K562 (cell line): ENCODE data around the gene THAP11. TPM values are rescaled to one million over a fixed set of nuclear protein-coding genes. Genes with fewer than 3 reads are reported as not detected.

ENCODE experiments used
- ATAC-seq: fragments of 200-7000 bp; cut with Tn5 transposase; 3 replicates; pipeline ENCODE4 v1.9.1; 2020; ENCODE audit warnings: moderate library complexity
- BruUV-seq: library from RNA; stranded (reverse); fragments of 400-500 nt; replicated peaks from 2 replicates; lab custom pipeline; 2021; lab: Mats Ljungman, UMichigan
- CTCF ChIA-PET: fragments of 300-600 bp; formaldehyde crosslinking; extraction: SDS; loops from one replicate; lab custom pipeline; 2021; ENCODE audit warnings: low intra/inter-chr PET ratio; lab: Yijun Ruan, JAX
- POLR2A ChIA-PET: fragments of 300-600, 350-650 bp; sonication (Branson Sonifier 250); formaldehyde crosslinking; extraction: SDS; loops from one replicate; lab custom pipeline; 2021; ENCODE audit warnings: antibody characterized with exemption, inconsistent platforms; lab: Yijun Ruan, JAX
- DNase-seq, 4 experiments: peaks; one replicate each; pipeline versions ENCODE4 v3.0.0 to v3.0.0-alpha.2; 2011 to 2018; ENCODE audit warnings: low spot score in 3 of 4, mixed read lengths in 3 of 4; ENCODE audit errors: extremely low read depth in 1 of 4
- FAIRE-seq: peaks from 2 replicates; lab custom pipeline; 2011; peaks lifted over from hg19 to GRCh38; lab: Jason Lieb, UNC
- H2AFZ ChIP-seq: 2 replicates; pipeline ENCODE4 v1.6.0; 2011; ENCODE audit warnings: low read depth, low read length, control low read depth, inconsistent platforms
- H3K27ac ChIP-seq: fragments of 200-600 bp; 3 replicates; pipeline ENCODE4 v1.8.0; 2011; ENCODE audit warnings: low read depth, mild to moderate bottlenecking, control low read depth, inconsistent platforms, low read length, moderate library complexity, mixed read lengths; ENCODE audit errors: extremely low read depth
- H3K27me3 ChIP-seq, 2 experiments: fragments of 300-600 bp in 1 of 2; 2 replicates in 1 of 2; 3 replicates in 1 of 2; pipeline versions ENCODE4 v1.6.0 to v1.8.0; 2011; ENCODE audit warnings: inconsistent platforms in 2 of 2, low read length in 2 of 2, mild to moderate bottlenecking in 1 of 2, mixed read lengths in 1 of 2, moderate library complexity in 1 of 2; ENCODE audit not compliant: control insufficient read depth in 2 of 2, insufficient read depth in 2 of 2
- H3K36me3 ChIP-seq: fragments of 300-600 bp; 3 replicates; pipeline ENCODE4 v1.8.0; 2011; ENCODE audit warnings: mild to moderate bottlenecking, low read length, inconsistent platforms; ENCODE audit not compliant: control insufficient read depth, insufficient read depth
- H3K4me1 ChIP-seq, 2 experiments: fragments of 200-600 bp in 1 of 2; replicated peaks in 1 of 2; 2 replicates in 1 of 2; 3 replicates in 1 of 2; pipeline versions ENCODE4 v1.5.1 to v1.8.0; 2011; ENCODE audit warnings: inconsistent platforms in 2 of 2, low read length in 2 of 2, mild to moderate bottlenecking in 1 of 2, mixed read lengths in 1 of 2, moderate library complexity in 1 of 2; ENCODE audit not compliant: control insufficient read depth in 2 of 2, insufficient read depth in 2 of 2
- H3K4me2 ChIP-seq: 2 replicates; pipeline ENCODE4 v1.6.1; 2011; ENCODE audit warnings: low read length, control low read depth, inconsistent platforms, mixed read lengths; ENCODE audit not compliant: insufficient read depth
- H3K4me3 ChIP-seq: fragments of 200-600 bp; sonication (generic), shearing (Covaris generic); 2 replicates; pipeline ENCODE4 v1.5.1; 2016; ENCODE audit warnings: control low read depth, inconsistent platforms
- H3K79me2 ChIP-seq: fragments of 200-600 bp; 3 replicates; pipeline ENCODE4 v1.8.0; 2011; ENCODE audit warnings: low read length, inconsistent platforms; ENCODE audit not compliant: control insufficient read depth, insufficient read depth
- H3K9ac ChIP-seq, 2 experiments: 2 replicates each; pipeline versions ENCODE4 v1.6.0 to v1.6.1; 2011; ENCODE audit warnings: low read depth in 2 of 2, low read length in 2 of 2, control low read depth in 1 of 2, inconsistent platforms in 1 of 2, mild to moderate bottlenecking in 1 of 2, mixed read lengths in 1 of 2; ENCODE audit not compliant: insufficient read depth in 1 of 2
- H3K9me1 ChIP-seq: one replicate; pipeline ENCODE4 v1.6.0; 2011; ENCODE audit warnings: inconsistent platforms, mild to moderate bottlenecking, low read length, moderate library complexity; ENCODE audit not compliant: control insufficient read depth, insufficient read depth
- H3K9me3 ChIP-seq: replicated peaks from 2 replicates; pipeline ENCODE4 v1.5.1; 2011; ENCODE audit warnings: low read depth, low read length, inconsistent platforms; ENCODE audit not compliant: control insufficient read depth, insufficient read depth
- H4K20me1 ChIP-seq: replicated peaks from 2 replicates; pipeline ENCODE4 v1.6.1; 2011; ENCODE audit warnings: low read length, inconsistent platforms, mixed read lengths; ENCODE audit not compliant: control insufficient read depth, insufficient read depth
- EP300 ChIP-seq: IDR thresholded peaks from 2 replicates; pipeline ENCODE4 v1.6.1; 2012; ENCODE audit warnings: low read length, improper control_type of control experiment
- FOS ChIP-seq: IDR thresholded peaks from 3 replicates; pipeline ENCODE4 v1.6.1; 2011; ENCODE audit not compliant: insufficient read length; ENCODE audit errors: extremely low read depth
- MBD2 ChIP-seq: sonication (generic); IDR thresholded peaks from 2 replicates; pipeline ENCODE4 v1.6.1; 2016; ENCODE audit warnings: low read depth, borderline replicate concordance
- NCOA6 ChIP-seq: fragments of 450-650 bp; IDR thresholded peaks from 2 replicates; pipeline ENCODE4 v1.6.1; 2017; ENCODE audit warnings: mild to moderate bottlenecking
- XRCC3 ChIP-seq: fragments of 450-650 bp; IDR thresholded peaks from 2 replicates; pipeline ENCODE4 v1.6.1; 2017; ENCODE audit warnings: mild to moderate bottlenecking, moderate library complexity
- XRCC5 ChIP-seq: fragments of 200-400 bp; formaldehyde crosslinking; IDR thresholded peaks from 2 replicates; pipeline ENCODE4 v1.6.1; 2017; ENCODE audit warnings: low read depth, mild to moderate bottlenecking, low read length
- YY1 ChIP-seq, 3 experiments: IDR thresholded peaks; 2 replicates each; pipeline ENCODE4 v1.6.1; 2011; ENCODE audit warnings: low read length in 2 of 3, mild to moderate bottlenecking in 2 of 3, moderate library complexity in 2 of 3, borderline replicate concordance in 1 of 3, control low read depth in 1 of 3, low read depth in 1 of 3; ENCODE audit not compliant: insufficient read depth in 3 of 3, insufficient replicate concordance in 2 of 3, control insufficient read depth in 1 of 3, insufficient read length in 1 of 3; ENCODE audit errors: extremely low read depth in 1 of 3
- ZNF668 ChIP-seq: fragments of 250-450 bp; sonication (Bioruptor Pico); IDR thresholded peaks from 2 replicates; pipeline ENCODE4 v1.8.0; 2022; ENCODE audit warnings: mild to moderate bottlenecking, inconsistent platforms
- WGBS: fragments of 100-300 bp; shearing (Covaris generic); methylation state at CpG from one replicate; pipeline ENCODE4 v1.1.6; 2016; ENCODE audit warnings: low coverage, mixed read lengths; ENCODE audit not compliant: insufficient coverage; ENCODE audit errors: missing lambda C conversion rate; 5-methylcytosine and 5-hydroxymethylcytosine counted together
- in situ Hi-C: fragments of 300-500 bp; cut with MboI; formaldehyde crosslinking; loops from 4 replicates; pipeline ENCODE4 v1.15.0; 2018; ENCODE audit warnings: inconsistent platforms, mixed read lengths
- intact Hi-C: fragments of 100-400 bp; cut with micrococcal nuclease; formaldehyde crosslinking; loops from 2 replicates; pipeline ENCODE4 v1.14.2; 2022
- polyA plus RNA-seq, 8 experiments: library from polyadenylated mRNA; depleted of rRNA in 4 of 8; stranded (reverse) in 5 of 8; unstranded in 3 of 8; fragments of >200 nt; fragmentation: Nextera tagmentation in 2 of 8; fragmentation: Illumina TruSeq in 1 of 8; extraction: Ambion mirVana in 2 of 8; extraction: Trizol in 1 of 8; gene quantifications; 2 replicates each; pipeline versions ENCODE4 v1.2.1 to v1.2.3, GENCODE V29; 2011 to 2014; ENCODE audit warnings: inconsistent platforms in 1 of 8, missing spikeins in 1 of 8
- total RNA-seq, 7 experiments: library from RNA; depleted of rRNA in 6 of 7; stranded (reverse); fragments of >200 nt in 6 of 7; fragmentation: Illumina TruSeq in 2 of 7; extraction: Trizol in 2 of 7; gene quantifications; 2 replicates each; pipeline versions ENCODE4 v1.2.1 to v1.2.3, GENCODE V29; 2011 to 2021; ENCODE audit warnings: low replicate concordance in 1 of 7
- TF ChIP-seq, protein P1 (sequence below): fragments of 450-650 bp; IDR thresholded peaks from 2 replicates; pipeline ENCODE4 v1.6.1; 2018; ENCODE audit warnings: mild to moderate bottlenecking, low read depth; ENCODE audit not compliant: partially characterized antibody
- TF ChIP-seq, protein P2 (sequence below), 2 experiments: fragments of 450-650 bp in 1 of 2; sonication (generic) in 1 of 2; formaldehyde crosslinking in 1 of 2; IDR thresholded peaks in 1 of 2; conservative IDR thresholded peaks in 1 of 2; 2 replicates each; pipeline versions ENCODE4 v1.6.1 to v1.8.1; 2016 to 2023; ENCODE audit warnings: mild to moderate bottlenecking in 2 of 2, moderate library complexity in 2 of 2, inconsistent platforms in 1 of 2, missing genetic modification reagents in 1 of 2
- TF ChIP-seq, protein P3 (sequence below): sonication (generic); formaldehyde crosslinking; IDR thresholded peaks from 2 replicates; pipeline ENCODE4 v1.8.0; 2022; ENCODE audit warnings: mild to moderate bottlenecking, low read depth, missing genetic modification reagents
- TF ChIP-seq, protein P4 (sequence below), 3 experiments: fragments of 200-800 bp in 1 of 3; fragments of 250-450 bp in 1 of 3; fragments of 450-650 bp in 1 of 3; sonication (Bioruptor Pico) in 1 of 3; sonication (Bioruptor generic) in 1 of 3; formaldehyde crosslinking in 1 of 3; IDR thresholded peaks; 2 replicates each; pipeline versions ENCODE4 v1.6.1 to v1.8.0; 2016 to 2022; ENCODE audit warnings: mild to moderate bottlenecking in 2 of 3, missing genetic modification characterization in 2 of 3, missing compliant biosample characterization in 1 of 3, moderate library complexity in 1 of 3

THAP11 gene
- total and polyA plus RNA-seq, 9 of the 15 experiments (the other 6 are each of a cell fraction or from before 2014, with no cell fraction given) = 2.4 to 31.6 (median 21.4) TPM

DNA sequence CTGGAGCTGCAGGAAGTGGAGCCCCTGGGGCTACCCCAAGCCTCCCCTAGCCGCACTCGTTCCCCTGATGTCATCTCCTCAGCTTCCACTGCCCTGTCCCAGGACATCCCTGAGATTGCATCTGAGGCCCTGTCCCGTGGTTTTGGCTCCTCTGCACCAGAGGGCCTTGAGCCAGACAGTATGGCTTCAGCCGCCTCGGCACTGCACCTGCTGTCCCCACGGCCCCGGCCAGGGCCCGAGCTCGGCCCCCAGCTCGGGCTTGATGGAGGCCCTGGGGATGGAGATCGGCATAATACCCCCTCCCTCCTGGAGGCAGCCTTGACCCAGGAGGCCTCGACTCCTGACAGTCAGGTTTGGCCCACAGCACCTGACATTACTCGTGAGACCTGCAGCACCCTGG is 38.5 kb downstream of the THAP11 start:
- Histone ChIP-seq H3K9ac (no peak overlapping the region), H3K9me3 (no peaks in the 10 kb centered on the region), H3K4me1 (peaks cover 6 to 32% of the 10 kb centered on the region in 2 experiments; a peak in 4 of 5 replicates), H3K36me3 (peaks cover 96% of the 10 kb centered on the region; the same call in 2 of the 3 replicates), H3K4me3 (no peak overlapping the region), H3K9me1 (no peaks in the 10 kb centered on the region), H4K20me1 (peaks cover 25% of the 10 kb centered on the region), H3K27ac (no peak overlapping the region), H3K4me2 (no peak overlapping the region), H2AFZ (no peak overlapping the region), H3K27me3 (no peaks in the 10 kb centered on the region), H3K79me2 (peaks cover 13% of the 10 kb centered on the region)
- no peak for DNase-seq
- ChIA-PET POLR2A (interaction anchor here (0.6 to 1.1 kb wide), 4 partner anchors 14 to 114 kb away, joined by 3 to 5 read pairs (median 3); no protein-coding TSS in a partner anchor), CTCF (no interaction called here)
- FAIRE-seq = no peak
- ATAC-seq = no peak
- intact Hi-C loops (loop anchor here (10.0 kb wide), 1 partner anchor 164 kb away; no protein-coding TSS in a partner anchor), in situ Hi-C loops (no loop called here)
- 89% methylated on average over 10 of the region's 13 CpGs for WGBS
- no TSS peak for BruUV-seq
- TF ChIP-seq YY1 (IDR thresholded peaks at IDR 0.05; ENCODE audit: borderline replicate concordance in 1 of 3, control insufficient read depth in 1 of 3, extremely low read depth in 1 of 3, insufficient read depth in 3 of 3, insufficient read length in 1 of 3, insufficient replicate concordance in 2 of 3, low read depth in 1 of 3, low read length in 2 of 3) (no peak), MBD2 (no peak), EP300 (no peak), XRCC5 (no peak), FOS (no peak), NCOA6 (no peak), ZNF668 (CRISPR knock-in tag) (no peak), XRCC3 (no peak)
- TF ChIP-seq, protein P1, sequence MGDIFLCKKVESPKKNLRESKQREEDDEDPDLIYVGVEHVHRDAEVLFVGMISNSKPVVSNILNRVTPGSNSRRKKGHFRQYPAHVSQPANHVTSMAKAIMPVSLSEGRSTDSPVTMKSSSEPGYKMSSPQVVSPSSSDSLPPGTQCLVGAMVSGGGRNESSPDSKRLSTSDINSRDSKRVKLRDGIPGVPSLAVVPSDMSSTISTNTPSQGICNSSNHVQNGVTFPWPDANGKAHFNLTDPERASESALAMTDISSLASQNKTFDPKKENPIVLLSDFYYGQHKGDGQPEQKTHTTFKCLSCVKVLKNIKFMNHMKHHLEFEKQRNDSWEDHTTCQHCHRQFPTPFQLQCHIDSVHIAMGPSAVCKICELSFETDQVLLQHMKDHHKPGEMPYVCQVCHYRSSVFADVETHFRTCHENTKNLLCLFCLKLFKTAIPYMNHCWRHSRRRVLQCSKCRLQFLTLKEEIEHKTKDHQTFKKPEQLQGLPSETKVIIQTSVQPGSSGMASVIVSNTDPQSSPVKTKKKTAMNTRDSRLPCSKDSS = no peak
- TF ChIP-seq, protein P2, sequence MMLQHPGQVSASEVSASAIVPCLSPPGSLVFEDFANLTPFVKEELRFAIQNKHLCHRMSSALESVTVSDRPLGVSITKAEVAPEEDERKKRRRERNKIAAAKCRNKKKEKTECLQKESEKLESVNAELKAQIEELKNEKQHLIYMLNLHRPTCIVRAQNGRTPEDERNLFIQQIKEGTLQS (IDR thresholded peaks at IDR 0.05) = no peak
- TF ChIP-seq, protein P2 (CRISPR knock-in tag; conservative IDR thresholded peaks at IDR 0.05) = no peak
- TF ChIP-seq, protein P3, sequence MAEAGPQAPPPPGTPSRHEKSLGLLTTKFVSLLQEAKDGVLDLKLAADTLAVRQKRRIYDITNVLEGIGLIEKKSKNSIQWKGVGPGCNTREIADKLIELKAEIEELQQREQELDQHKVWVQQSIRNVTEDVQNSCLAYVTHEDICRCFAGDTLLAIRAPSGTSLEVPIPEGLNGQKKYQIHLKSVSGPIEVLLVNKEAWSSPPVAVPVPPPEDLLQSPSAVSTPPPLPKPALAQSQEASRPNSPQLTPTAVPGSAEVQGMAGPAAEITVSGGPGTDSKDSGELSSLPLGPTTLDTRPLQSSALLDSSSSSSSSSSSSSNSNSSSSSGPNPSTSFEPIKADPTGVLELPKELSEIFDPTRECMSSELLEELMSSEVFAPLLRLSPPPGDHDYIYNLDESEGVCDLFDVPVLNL = no peak
- TF ChIP-seq, protein P4, sequence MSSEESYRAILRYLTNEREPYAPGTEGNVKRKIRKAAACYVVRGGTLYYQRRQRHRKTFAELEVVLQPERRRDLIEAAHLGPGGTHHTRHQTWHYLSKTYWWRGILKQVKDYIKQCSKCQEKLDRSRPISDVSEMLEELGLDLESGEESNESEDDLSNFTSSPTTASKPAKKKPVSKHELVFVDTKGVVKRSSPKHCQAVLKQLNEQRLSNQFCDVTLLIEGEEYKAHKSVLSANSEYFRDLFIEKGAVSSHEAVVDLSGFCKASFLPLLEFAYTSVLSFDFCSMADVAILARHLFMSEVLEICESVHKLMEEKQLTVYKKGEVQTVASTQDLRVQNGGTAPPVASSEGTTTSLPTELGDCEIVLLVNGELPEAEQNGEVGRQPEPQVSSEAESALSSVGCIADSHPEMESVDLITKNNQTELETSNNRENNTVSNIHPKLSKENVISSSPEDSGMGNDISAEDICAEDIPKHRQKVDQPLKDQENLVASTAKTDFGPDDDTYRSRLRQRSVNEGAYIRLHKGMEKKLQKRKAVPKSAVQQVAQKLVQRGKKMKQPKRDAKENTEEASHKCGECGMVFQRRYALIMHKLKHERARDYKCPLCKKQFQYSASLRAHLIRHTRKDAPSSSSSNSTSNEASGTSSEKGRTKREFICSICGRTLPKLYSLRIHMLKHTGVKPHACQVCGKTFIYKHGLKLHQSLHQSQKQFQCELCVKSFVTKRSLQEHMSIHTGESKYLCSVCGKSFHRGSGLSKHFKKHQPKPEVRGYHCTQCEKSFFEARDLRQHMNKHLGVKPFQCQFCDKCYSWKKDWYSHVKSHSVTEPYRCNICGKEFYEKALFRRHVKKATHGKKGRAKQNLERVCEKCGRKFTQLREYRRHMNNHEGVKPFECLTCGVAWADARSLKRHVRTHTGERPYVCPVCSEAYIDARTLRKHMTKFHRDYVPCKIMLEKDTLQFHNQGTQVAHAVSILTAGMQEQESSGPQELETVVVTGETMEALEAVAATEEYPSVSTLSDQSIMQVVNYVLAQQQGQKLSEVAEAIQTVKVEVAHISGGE (CRISPR knock-in tag; IDR thresholded peaks at IDR 0.05) = no peak
